HepG2 (cell line): ENCODE measurements around the gene ATP5PB.

ENCODE experiments used
- ARID2 ChIP-seq: sonication (generic); formaldehyde crosslinking; IDR thresholded peaks from 2 replicates; pipeline ENCODE4 v1.8.1; 2022; ENCODE audit warnings: mild to moderate bottlenecking, missing genetic modification reagents, borderline replicate concordance
- BCL3 ChIP-seq: sonication (generic); formaldehyde crosslinking; IDR thresholded peaks from 2 replicates; pipeline ENCODE4 v1.5.1; 2020; ENCODE audit warnings: mild to moderate bottlenecking, missing genetic modification reagents, moderate library complexity
- MTF1 ChIP-seq: sonication (generic); formaldehyde crosslinking; IDR thresholded peaks from 2 replicates; pipeline ENCODE4 v1.5.0; 2020; ENCODE audit warnings: missing genetic modification reagents
- NR1H2 ChIP-seq: sonication (generic); formaldehyde crosslinking; IDR thresholded peaks from 2 replicates; pipeline ENCODE4 v1.8.1; 2022; ENCODE audit warnings: low read depth, missing genetic modification reagents, borderline replicate concordance
- PHF8 ChIP-seq: sonication (generic); formaldehyde crosslinking; IDR thresholded peaks from 2 replicates; pipeline ENCODE4 v1.5.0; 2020; ENCODE audit warnings: missing genetic modification reagents
- REST ChIP-seq, 2 experiments: IDR thresholded peaks; 2 replicates each; pipeline ENCODE4 v1.6.1; 2011 to 2012; ENCODE audit warnings: low read length in 2 of 2, borderline replicate concordance in 1 of 2, low read depth in 1 of 2, mild to moderate bottlenecking in 1 of 2, moderate library complexity in 1 of 2
- SMAD3 ChIP-seq: sonication (generic); formaldehyde crosslinking; IDR thresholded peaks from 2 replicates; pipeline ENCODE4 v1.4.0; 2020; ENCODE audit warnings: missing genetic modification reagents
- ZNF207 ChIP-seq: fragments of 450-650 bp; IDR thresholded peaks from 2 replicates; pipeline ENCODE4 v1.6.1; 2016; ENCODE audit warnings: antibody characterized with exemption, borderline replicate concordance
- ZNF274 ChIP-seq: sonication (generic); formaldehyde crosslinking; IDR thresholded peaks from 2 replicates; pipeline ENCODE4 v1.5.1; 2020; ENCODE audit warnings: mild to moderate bottlenecking, missing genetic modification reagents
- ZNF777 ChIP-seq: sonication (generic); formaldehyde crosslinking; IDR thresholded peaks from 2 replicates; pipeline ENCODE4 v1.4.0; 2020; ENCODE audit warnings: missing genetic modification reagents

- no peak for TF ChIP-seq ZNF274 (CRISPR knock-in tag)
- TF ChIP-seq SMAD3 (CRISPR knock-in tag) = no peak
- TF ChIP-seq ZNF207 = no peak
- TF ChIP-seq REST (IDR thresholded peaks at IDR 0.05; ENCODE audit: borderline replicate concordance in 1 of 2, low read depth in 1 of 2, low read length in 2 of 2) = no peak
- no peak for TF ChIP-seq BCL3 (CRISPR knock-in tag)
- no peak for TF ChIP-seq ZNF777 (CRISPR knock-in tag)
- TF ChIP-seq PHF8 (CRISPR knock-in tag) = no peak
- TF ChIP-seq NR1H2 = no peak
- TF ChIP-seq MTF1 (CRISPR knock-in tag) = no peak
- TF ChIP-seq ARID2 (CRISPR knock-in tag) = no peak
Measured at GRCh38 chr1:111414756-111415155, 34.5 kb upstream of the ATP5PB start.
